ENCODE data around the gene CYFIP2. TPM values are rescaled to one million over a fixed set of nuclear protein-coding genes. Genes with fewer than 3 reads are reported as not detected.
"Not testable (repeated sequence)": the region's sequence is repeated elsewhere in the genome, so short reads cannot be mapped to it uniquely, and the experiment has no call there.

The CYFIP2 gene
- total RNA-seq, 2 donors from 2014 or later, result 269 to 291 TPM

GRCh38 chr5:157382996-157383800, 117.3 kb downstream of the CYFIP2 start:
- peaks cover 99% of the 10 kb centered on the region for H3K36me3 Mint-ChIP-seq (ENCODE audit: low read depth)

GRCh38 chr5:157384971-157385709, 119.2 kb downstream of the CYFIP2 start:
- peak; percentile 34 for ATAC-seq (replicated peaks)
- Mint-ChIP-seq H3K36me3 (ENCODE audit: low read depth) (peaks cover 95% of the 10 kb centered on the region), H3K9me3 (no peaks in the 10 kb centered on the region), H3K4me1 (peaks cover 13% of the 10 kb centered on the region), H3K4me3 (no peak overlapping the region), H3K27ac (no peak overlapping the region), H3K27me3 (no peaks in the 10 kb centered on the region)

More at GRCh38 chr5:157382996-157383800, 117.3 kb downstream of the CYFIP2 start:
- Mint-ChIP-seq H3K4me3 (no peak overlapping the region), H3K4me1 (peaks cover 7% of the 10 kb centered on the region), H3K27ac (peak overlapping the region; percentile 76), H3K27me3 (no peaks in the 10 kb centered on the region), H3K9me3 (no peaks in the 10 kb centered on the region)
- ATAC-seq (replicated peaks), result no peak

- no peak for ATAC-seq (replicated peaks)
- Mint-ChIP-seq H3K27me3 (no peaks in the 10 kb centered on the region), H3K36me3 (ENCODE audit: low read depth) (peaks cover 95% of the 10 kb centered on the region), H3K9me3 (no peaks in the 10 kb centered on the region), H3K27ac (peak overlapping the region; percentile 81), H3K4me1 (peaks cover 28% of the 10 kb centered on the region), H3K4me3 (no peak overlapping the region)
Observed at GRCh38 chr5:157387041-157387563, 121.2 kb downstream of the CYFIP2 start.

DNA sequence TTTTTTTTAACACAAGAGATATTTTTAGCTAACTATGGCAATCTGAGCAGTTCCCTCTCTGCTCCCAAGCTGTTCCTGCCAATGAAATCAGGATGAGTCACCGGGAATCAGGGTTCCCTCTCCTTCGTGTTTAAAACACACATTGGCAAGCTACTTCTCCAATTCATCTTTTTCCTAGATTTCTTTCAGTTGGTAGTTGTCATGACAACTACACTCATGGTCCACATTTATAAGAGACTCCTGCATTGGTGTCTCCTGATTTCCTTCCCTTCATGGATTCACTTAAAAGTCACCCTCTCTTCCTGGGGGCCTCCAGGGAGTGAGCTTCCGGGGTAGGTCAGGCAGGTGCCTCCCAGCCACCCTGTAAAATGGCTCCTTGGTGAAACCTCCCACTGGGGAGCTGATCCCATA, 121.8 kb downstream of the CYFIP2 start:
- Mint-ChIP-seq H3K27me3 (no peaks in the 10 kb centered on the region), H3K27ac (peak overlapping the region; percentile 81), H3K4me1 (peaks cover 28% of the 10 kb centered on the region), H3K4me3 (no peak overlapping the region), H3K36me3 (ENCODE audit: low read depth) (peaks cover 95% of the 10 kb centered on the region), H3K9me3 (no peaks in the 10 kb centered on the region)
- no peak for ATAC-seq (replicated peaks)

- Mint-ChIP-seq H3K4me3 (no peak overlapping the region), H3K27ac (peak overlapping the region; percentile 81), H3K36me3 (ENCODE audit: low read depth) (peaks cover 95% of the 10 kb centered on the region), H3K4me1 (peaks cover 28% of the 10 kb centered on the region), H3K27me3 (no peaks in the 10 kb centered on the region), H3K9me3 (no peaks in the 10 kb centered on the region)
- no peak for ATAC-seq (replicated peaks)
Observed at GRCh38 chr5:157388111-157388710, 122.3 kb downstream of the CYFIP2 start.

DNA sequence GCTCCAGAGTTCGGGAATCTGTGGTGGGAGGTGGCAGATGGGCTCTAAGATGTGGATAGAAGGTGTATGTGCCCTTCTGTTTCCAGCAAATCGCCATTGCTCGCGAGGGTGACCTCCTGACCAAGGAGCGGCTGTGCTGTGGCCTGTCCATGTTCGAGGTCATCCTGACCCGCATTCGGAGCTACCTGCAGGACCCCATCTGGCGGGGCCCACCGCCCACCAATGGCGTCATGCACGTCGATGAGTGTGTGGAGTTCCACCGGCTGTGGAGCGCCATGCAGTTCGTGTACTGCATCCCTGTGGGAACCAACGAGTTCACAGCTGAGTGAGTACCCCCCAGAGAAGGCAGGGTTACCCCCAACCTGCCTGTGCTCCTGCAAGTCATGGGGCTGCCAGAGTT, 123.2 kb downstream of the CYFIP2 start:
- Mint-ChIP-seq H3K4me3 (peak overlapping the region; percentile 47), H3K36me3 (ENCODE audit: low read depth) (peaks cover 95% of the 10 kb centered on the region), H3K27ac (peak overlapping the region; percentile 91), H3K9me3 (no peaks in the 10 kb centered on the region), H3K4me1 (peaks cover 23% of the 10 kb centered on the region), H3K27me3 (no peaks in the 10 kb centered on the region)
- ATAC-seq (replicated peaks), result no peak

DNA sequence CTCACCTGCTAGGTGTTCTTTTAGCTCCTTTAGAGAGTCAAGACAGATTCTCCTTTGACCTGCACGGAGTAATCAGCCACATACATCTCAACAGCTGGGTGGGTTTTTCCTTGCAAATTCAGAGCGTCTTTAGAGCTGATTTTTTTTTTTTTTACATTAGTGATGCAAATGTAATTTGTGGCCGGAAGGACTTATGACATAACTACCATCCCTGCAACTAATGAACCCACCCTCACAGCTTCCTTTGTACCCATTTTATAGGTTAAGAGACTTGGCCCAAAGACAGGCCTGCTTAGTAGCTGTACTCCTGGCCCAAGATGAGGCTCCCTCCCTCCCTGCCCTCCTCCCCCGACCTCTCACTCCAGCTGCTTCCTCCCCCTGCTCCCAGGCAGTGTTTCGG, 124.2 kb downstream of the CYFIP2 start:
- ATAC-seq (replicated peaks), result peak; percentile 17
- peaks cover 21% of the 10 kb centered on the region for H3K4me1 Mint-ChIP-seq

GRCh38 chr5:157390551-157391297, 124.8 kb downstream of the CYFIP2 start:
- Mint-ChIP-seq H3K27ac (peak overlapping the region; percentile 91), H3K4me1 (peaks cover 21% of the 10 kb centered on the region), H3K4me3 (peak overlapping the region; percentile 47), H3K27me3 (no peaks in the 10 kb centered on the region), H3K9me3 (no peaks in the 10 kb centered on the region), H3K36me3 (ENCODE audit: low read depth) (peaks cover 81% of the 10 kb centered on the region)
- ATAC-seq (replicated peaks), result peak; percentile 99

More for the DNA sequence above, 124.2 kb downstream of the CYFIP2 start:
- Mint-ChIP-seq H3K36me3 (ENCODE audit: low read depth) (peaks cover 87% of the 10 kb centered on the region), H3K27me3 (no peaks in the 10 kb centered on the region), H3K27ac (peak overlapping the region; percentile 91), H3K9me3 (no peaks in the 10 kb centered on the region), H3K4me3 (peak overlapping the region; percentile 47)

DNA sequence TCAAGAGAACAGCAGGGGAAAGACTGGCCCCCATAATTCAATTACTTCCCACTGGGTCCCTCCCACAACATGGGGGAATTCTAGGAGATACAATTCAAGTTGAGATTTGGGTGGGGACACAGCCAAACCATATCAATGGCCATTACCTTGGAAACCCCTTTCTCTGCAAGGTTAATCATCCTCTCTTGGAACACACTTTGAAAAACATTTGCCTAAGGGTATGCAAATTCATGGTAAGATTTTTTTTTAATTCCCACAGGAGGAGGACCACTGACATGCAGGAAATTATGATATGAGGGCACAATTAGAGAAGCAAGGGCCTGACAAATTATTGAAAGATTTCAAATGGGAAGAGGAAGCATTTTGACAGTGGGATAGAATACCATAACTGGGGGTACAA, 132.4 kb downstream of the CYFIP2 start:
- peaks cover 11% of the 10 kb centered on the region for H3K36me3 Mint-ChIP-seq (ENCODE audit: low read depth)
- H3K4me3 Mint-ChIP-seq, result no peak overlapping the region
- no peak for ATAC-seq (replicated peaks)
- H3K27ac Mint-ChIP-seq, result no peak overlapping the region
- no peaks in the 10 kb centered on the region for H3K27me3 Mint-ChIP-seq
- H3K9me3 Mint-ChIP-seq, result no peaks in the 10 kb centered on the region
- H3K4me1 Mint-ChIP-seq, result no peaks in the 10 kb centered on the region

GRCh38 chr5:157400741-157401495, 135.0 kb downstream of the CYFIP2 start:
- Mint-ChIP-seq H3K27me3 (no peaks in the 10 kb centered on the region), H3K36me3 (ENCODE audit: low read depth) (no peaks in the 10 kb centered on the region), H3K9me3 (peaks cover 7% of the 10 kb centered on the region), H3K27ac (peak overlapping the region; percentile 14), H3K4me1 (no peaks in the 10 kb centered on the region), H3K4me3 (no peak overlapping the region)
- peak; percentile 74 for ATAC-seq (replicated peaks)

DNA sequence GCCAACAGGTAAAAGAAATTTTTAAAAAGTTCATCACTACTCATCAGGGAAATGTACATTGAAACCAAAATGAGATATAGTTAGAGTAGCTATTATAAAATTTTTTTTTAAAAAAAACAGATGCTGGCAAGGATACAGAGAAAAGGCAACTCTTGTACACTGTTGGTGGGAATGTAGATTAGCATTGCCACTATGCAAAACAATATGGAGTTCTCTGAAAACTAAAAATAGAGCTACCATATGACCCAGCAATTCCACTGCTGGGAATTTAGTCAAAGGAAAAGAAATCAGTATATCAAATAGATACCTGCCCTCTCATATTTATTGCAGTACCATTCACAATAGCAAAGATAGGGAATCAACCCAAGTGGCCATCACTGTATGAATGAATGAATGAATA, 149.9 kb downstream of the CYFIP2 start:
- Mint-ChIP-seq H3K27ac (no peak overlapping the region), H3K9me3 (no peaks in the 10 kb centered on the region), H3K4me3 (no peak overlapping the region), H3K36me3 (ENCODE audit: low read depth) (no peaks in the 10 kb centered on the region), H3K4me1 (no peaks in the 10 kb centered on the region), H3K27me3 (no peaks in the 10 kb centered on the region)
- ATAC-seq (replicated peaks), result no peak

DNA sequence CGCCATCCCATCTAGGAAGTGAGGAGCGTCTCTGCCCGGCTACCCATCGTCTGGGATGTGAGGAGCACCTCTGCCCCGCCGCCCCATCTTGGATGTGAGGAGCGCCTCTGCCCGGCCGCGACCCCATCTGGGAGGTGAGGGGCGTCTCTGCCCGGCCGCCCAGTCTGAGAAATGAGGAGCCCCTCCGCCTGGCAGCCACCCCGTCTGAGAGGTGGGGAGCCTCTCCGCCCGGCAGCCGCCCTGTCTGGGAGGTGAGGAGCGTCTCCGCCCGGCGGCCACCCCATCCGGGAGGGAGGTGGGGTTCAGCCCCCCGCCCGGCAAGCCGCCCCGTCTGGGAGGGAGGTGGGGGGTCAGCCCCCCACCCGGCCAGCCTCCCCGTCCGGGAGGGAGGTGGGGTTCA, 153.6 kb downstream of the CYFIP2 start:
- H3K27ac Mint-ChIP-seq; H3K9me3 Mint-ChIP-seq; H3K4me3 Mint-ChIP-seq; H3K4me1 Mint-ChIP-seq; H3K27me3 Mint-ChIP-seq; H3K36me3 Mint-ChIP-seq (ENCODE audit: low read depth); ATAC-seq (replicated peaks): not testable (repeated sequence)

GRCh38 chr5:157429920-157430319, 164.0 kb downstream of the CYFIP2 start:
- H3K4me3 Mint-ChIP-seq; ATAC-seq (replicated peaks); H3K9me3 Mint-ChIP-seq; H3K4me1 Mint-ChIP-seq; H3K36me3 Mint-ChIP-seq (ENCODE audit: low read depth); H3K27me3 Mint-ChIP-seq: not testable (repeated sequence)
- H3K27ac Mint-ChIP-seq, result peak overlapping the region; percentile 28
